KMS-11 (cell line): ENCODE measurements around the gene B3GAT3.

Experiments
- H2AFZ ChIP-seq: fragments of 200-600 bp; sonication (generic); 2 replicates; pipeline ENCODE4 v1.6.1; 2016; ENCODE audit warnings: antibody characterized with exemption, mixed run types, low read depth
- H3K27ac ChIP-seq: fragments of 200-600 bp; sonication (generic); 2 replicates; pipeline ENCODE4 v1.6.1; 2016; ENCODE audit warnings: mild to moderate bottlenecking, mixed run types
- H3K27me3 ChIP-seq: fragments of 200-600 bp; sonication (generic); 2 replicates; pipeline ENCODE4 v1.6.1; 2017; ENCODE audit warnings: mild to moderate bottlenecking, low read depth, mixed run types, moderate library complexity; ENCODE audit not compliant: insufficient read depth
- H3K36me3 ChIP-seq: fragments of 200-600 bp; sonication (generic); 2 replicates; pipeline ENCODE4 v1.6.1; 2017; ENCODE audit warnings: mild to moderate bottlenecking, mixed run types; ENCODE audit not compliant: insufficient read depth
- H3K4me1 ChIP-seq: fragments of 200-600 bp; sonication (generic); 2 replicates; pipeline ENCODE4 v1.6.1; 2016; ENCODE audit warnings: mild to moderate bottlenecking, low read depth, mixed run types; ENCODE audit not compliant: poor library complexity, severe bottlenecking
- H3K4me2 ChIP-seq: fragments of 200-600 bp; sonication (generic); 2 replicates; pipeline ENCODE4 v1.7.0; 2016; ENCODE audit warnings: mild to moderate bottlenecking, mixed run types
- H3K4me3 ChIP-seq: fragments of 200-600 bp; sonication (generic); IDR thresholded peaks from 2 replicates; pipeline ENCODE4 v1.6.1; 2017; ENCODE audit warnings: low read depth, low read length, mixed read lengths; ENCODE audit not compliant: insufficient read depth
- H3K79me2 ChIP-seq: fragments of 200-600 bp; sonication (generic); 2 replicates; pipeline ENCODE4 v1.6.1; 2016; ENCODE audit warnings: low read depth, mixed run types; ENCODE audit not compliant: insufficient read depth
- H3K9ac ChIP-seq: fragments of 200-600 bp; sonication (generic); 2 replicates; pipeline ENCODE4 v1.6.1; 2016; ENCODE audit warnings: mild to moderate bottlenecking, mixed run types
- H4K20me1 ChIP-seq: fragments of 200-600 bp; sonication (generic); 2 replicates; pipeline ENCODE4 v1.6.1; 2016; ENCODE audit warnings: mild to moderate bottlenecking, mixed run types; ENCODE audit not compliant: insufficient read depth
- TF ChIP-seq, protein P1 (sequence below): fragments of 200-600 bp; sonication (generic); conservative IDR thresholded peaks from 2 replicates; pipeline ENCODE4 v1.6.1; 2017; ENCODE audit warnings: low read depth, mild to moderate bottlenecking, antibody characterized with exemption, low read length, moderate library complexity, mixed read lengths

The B3GAT3 gene

DNA sequence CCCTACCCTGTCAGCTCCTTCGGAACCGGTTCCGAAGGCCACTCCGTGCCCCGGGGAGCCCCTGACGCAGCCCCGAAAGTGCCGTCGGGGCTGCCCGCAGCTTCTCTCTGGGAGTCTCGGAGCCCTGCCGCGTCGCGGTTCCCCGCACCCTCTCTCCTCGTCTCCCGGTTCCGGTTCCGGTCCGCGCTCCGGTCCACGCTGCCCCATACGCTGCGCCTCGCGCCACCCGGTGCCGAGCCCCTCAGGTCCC lies 20.7 kb downstream of the B3GAT3 start:
- peak overlapping the region; percentile 92 for H3K4me2 ChIP-seq
- H3K4me1 ChIP-seq, result peaks cover 25% of the 10 kb centered on the region
- peaks cover 44% of the 10 kb centered on the region for H3K79me2 ChIP-seq
- no peaks in the 10 kb centered on the region for H4K20me1 ChIP-seq
- H3K27me3 ChIP-seq, result no peaks in the 10 kb centered on the region
- H3K36me3 ChIP-seq, result 0 out of 2 replicates have a peak, but pooled peaks cover 1% of the 10 kb centered on the region
- TF ChIP-seq, protein P1, sequence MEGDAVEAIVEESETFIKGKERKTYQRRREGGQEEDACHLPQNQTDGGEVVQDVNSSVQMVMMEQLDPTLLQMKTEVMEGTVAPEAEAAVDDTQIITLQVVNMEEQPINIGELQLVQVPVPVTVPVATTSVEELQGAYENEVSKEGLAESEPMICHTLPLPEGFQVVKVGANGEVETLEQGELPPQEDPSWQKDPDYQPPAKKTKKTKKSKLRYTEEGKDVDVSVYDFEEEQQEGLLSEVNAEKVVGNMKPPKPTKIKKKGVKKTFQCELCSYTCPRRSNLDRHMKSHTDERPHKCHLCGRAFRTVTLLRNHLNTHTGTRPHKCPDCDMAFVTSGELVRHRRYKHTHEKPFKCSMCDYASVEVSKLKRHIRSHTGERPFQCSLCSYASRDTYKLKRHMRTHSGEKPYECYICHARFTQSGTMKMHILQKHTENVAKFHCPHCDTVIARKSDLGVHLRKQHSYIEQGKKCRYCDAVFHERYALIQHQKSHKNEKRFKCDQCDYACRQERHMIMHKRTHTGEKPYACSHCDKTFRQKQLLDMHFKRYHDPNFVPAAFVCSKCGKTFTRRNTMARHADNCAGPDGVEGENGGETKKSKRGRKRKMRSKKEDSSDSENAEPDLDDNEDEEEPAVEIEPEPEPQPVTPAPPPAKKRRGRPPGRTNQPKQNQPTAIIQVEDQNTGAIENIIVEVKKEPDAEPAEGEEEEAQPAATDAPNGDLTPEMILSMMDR, result no peak
- H2AFZ ChIP-seq, result peak overlapping the region; percentile 58
- peak overlapping the region; percentile 96 for H3K9ac ChIP-seq
- peak overlapping the region; percentile 88 for H3K27ac ChIP-seq
- H3K4me3 ChIP-seq, result no peak overlapping the region

DNA sequence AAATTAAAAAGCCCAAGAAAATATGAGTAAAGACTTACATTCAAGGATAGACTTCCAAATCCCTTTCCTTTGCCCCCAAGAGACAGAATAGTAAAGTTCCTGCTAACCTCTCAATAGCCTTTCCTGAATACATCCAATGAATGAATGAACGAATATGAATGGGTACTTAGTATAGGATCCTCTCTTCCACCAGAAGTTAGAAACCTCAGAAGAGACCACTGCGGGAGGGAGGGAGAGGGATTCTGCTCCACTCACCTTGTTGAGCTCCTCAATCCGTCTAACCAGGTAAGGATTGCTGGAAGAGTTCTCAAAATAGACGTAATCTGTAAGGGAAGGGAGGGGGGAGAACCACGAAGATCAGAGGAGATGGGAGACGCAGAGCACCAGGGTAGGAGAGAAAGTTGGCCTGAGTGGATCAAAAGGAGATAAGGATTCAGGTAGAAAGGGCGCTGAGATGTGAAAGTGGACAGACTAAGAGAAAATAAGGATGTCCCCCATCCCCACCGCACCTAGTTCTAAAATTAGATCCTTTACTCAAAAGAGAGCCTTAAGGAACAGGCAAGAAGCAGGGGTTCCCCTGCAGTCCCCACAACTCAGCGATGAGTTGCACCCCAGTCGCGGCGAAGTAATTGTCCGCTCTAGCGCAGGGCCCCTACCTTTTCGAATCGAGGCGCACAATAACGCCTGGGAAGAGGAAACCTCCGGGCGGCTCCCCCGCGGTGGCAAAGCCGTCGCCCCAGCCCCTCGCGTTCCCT lies 21.2 kb downstream of the B3GAT3 start:
- Histone ChIP-seq H3K4me3 (no peak overlapping the region), H3K36me3 (peaks cover 6% of the 10 kb centered on the region; the same call in 1 of the 2 replicates), H3K79me2 (peaks cover 44% of the 10 kb centered on the region), H3K9ac (peak overlapping the region; percentile 96), H2AFZ (peak overlapping the region; percentile 58; the same call in 1 of the 2 replicates), H3K4me1 (peaks cover 25% of the 10 kb centered on the region), H3K27me3 (no peaks in the 10 kb centered on the region), H4K20me1 (no peaks in the 10 kb centered on the region), H3K4me2 (peak overlapping the region; percentile 92), H3K27ac (peak overlapping the region; percentile 88)
- TF ChIP-seq, protein P1, result no peak

DNA sequence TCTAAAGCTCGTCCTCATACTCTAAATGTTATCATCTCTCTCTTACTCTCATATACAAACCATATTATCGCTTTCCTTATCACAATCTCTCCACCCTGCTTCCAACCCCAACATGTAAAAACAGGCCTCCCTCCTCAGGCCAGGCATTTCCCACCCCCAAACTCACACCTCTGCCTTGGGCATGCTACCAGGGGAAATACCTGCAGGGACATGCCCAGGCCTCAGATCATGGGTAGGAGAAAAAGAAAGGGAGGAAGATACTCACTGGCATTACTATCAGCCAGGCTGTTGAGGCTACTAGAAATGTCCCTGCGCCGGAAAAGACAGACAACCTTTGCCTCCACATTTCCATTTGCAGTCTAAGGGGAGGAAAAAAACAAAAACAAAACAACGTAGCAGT lies 21.9 kb downstream of the B3GAT3 start:
- Histone ChIP-seq H3K79me2 (peaks cover 44% of the 10 kb centered on the region), H3K9ac (no peak overlapping the region; the same call in 1 of the 2 replicates), H3K4me2 (peak overlapping the region; percentile 92), H3K27ac (peak overlapping the region; percentile 88; the same call in 1 of the 2 replicates), H3K4me1 (peaks cover 25% of the 10 kb centered on the region), H4K20me1 (no peaks in the 10 kb centered on the region), H2AFZ (no peak overlapping the region), H3K27me3 (no peaks in the 10 kb centered on the region), H3K4me3 (no peak overlapping the region), H3K36me3 (peaks cover 11% of the 10 kb centered on the region; the same call in 1 of the 2 replicates)
- TF ChIP-seq, protein P1, result no peak

DNA sequence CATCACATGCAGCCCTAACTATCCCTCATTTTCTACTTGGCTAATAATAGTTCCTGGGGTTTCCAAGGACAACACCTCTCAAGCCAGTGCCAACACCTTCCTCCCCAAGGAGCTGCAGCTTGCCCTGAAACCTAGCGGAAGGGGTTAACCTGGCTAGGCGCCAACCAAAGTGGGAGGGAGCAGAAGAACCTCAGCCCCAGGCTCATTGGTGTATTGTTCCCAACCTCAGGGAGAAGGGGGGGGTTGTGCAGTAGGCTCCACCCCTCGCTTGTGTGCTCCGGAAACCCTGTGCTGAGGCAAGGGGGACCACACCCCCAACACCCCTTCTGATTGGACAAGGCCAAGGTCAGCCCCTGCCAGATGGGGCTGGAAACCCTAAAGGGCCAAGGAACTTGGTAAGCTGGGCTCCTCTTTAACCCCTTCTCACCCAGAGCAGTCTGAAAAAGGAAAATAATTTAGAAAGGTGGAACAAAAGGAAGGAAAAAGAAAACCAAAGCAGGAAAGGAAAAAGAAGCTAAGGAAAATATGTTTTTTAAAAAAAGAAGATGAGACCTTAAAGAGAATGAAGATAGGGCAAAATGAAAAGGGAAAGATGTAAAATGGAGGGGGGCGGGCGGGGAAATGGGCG lies 22.6 kb downstream of the B3GAT3 start:
- Histone ChIP-seq H3K79me2 (peaks cover 44% of the 10 kb centered on the region), H3K4me2 (peak overlapping the region; percentile 92), H3K27me3 (no peaks in the 10 kb centered on the region), H3K9ac (no peak overlapping the region), H2AFZ (no peak overlapping the region), H4K20me1 (no peaks in the 10 kb centered on the region), H3K4me1 (peaks cover 25% of the 10 kb centered on the region), H3K4me3 (no peak overlapping the region), H3K36me3 (peaks cover 14% of the 10 kb centered on the region; the same call in 1 of the 2 replicates), H3K27ac (no peak overlapping the region)
- TF ChIP-seq, protein P1, result no peak
